ENCODE results near the gene RAB19.

Gene RAB19

GRCh38 chr7:140384894-140385545 lies 18.8 kb upstream of the RAB19 start:
- Histone ChIP-seq H3K9me3 (ENCODE audit: control insufficient read depth in 2 of 2, low read length in 2 of 2) (no peaks in the 10 kb centered on the region), H3K36me3 (ENCODE audit: control insufficient read depth in 2 of 2, insufficient read depth in 2 of 2, low read length in 2 of 2) (peaks cover 2 to 8% of the 10 kb centered on the region in 2 donors), H3K4me1 (ENCODE audit: control insufficient read depth, insufficient read depth, low read length) (no peaks in the 10 kb centered on the region), H3K27ac (ENCODE audit: low read length) (no peak overlapping the region), H3K4me3 (ENCODE audit: low read length in 2 of 2) (no peak overlapping the region), H3K27me3 (ENCODE audit: control insufficient read depth in 1 of 2, insufficient read depth in 2 of 2, low read length in 2 of 2) (no peaks in the 10 kb centered on the region), H3K9ac (ENCODE audit: low read length in 2 of 2) (no peak overlapping the region)

GRCh38 chr7:140389445-140389844 lies 14.4 kb upstream of the RAB19 start:
- no peaks in the 10 kb centered on the region for H3K27me3 ChIP-seq (ENCODE audit: control insufficient read depth in 1 of 2, insufficient read depth in 2 of 2, low read length in 2 of 2)
- H3K9ac ChIP-seq (ENCODE audit: low read length in 2 of 2): no peak overlapping the region
- no peak overlapping the region for H3K4me3 ChIP-seq (ENCODE audit: low read length in 2 of 2)
- no peaks in the 10 kb centered on the region for H3K9me3 ChIP-seq (ENCODE audit: control insufficient read depth in 2 of 2, low read length in 2 of 2)
- H3K36me3 ChIP-seq (ENCODE audit: control insufficient read depth in 2 of 2, insufficient read depth in 2 of 2, low read length in 2 of 2): no peaks in the 10 kb centered on the region
- H3K27ac ChIP-seq (ENCODE audit: low read length): no peak overlapping the region
- H3K4me1 ChIP-seq (ENCODE audit: control insufficient read depth, insufficient read depth, low read length): peaks cover 5% of the 10 kb centered on the region

GRCh38 chr7:140390034-140390433 lies 13.8 kb upstream of the RAB19 start:
- H3K4me1 ChIP-seq (ENCODE audit: control insufficient read depth, insufficient read depth, low read length): peaks cover 5% of the 10 kb centered on the region
- H3K4me3 ChIP-seq (ENCODE audit: low read length in 2 of 2): no peak overlapping the region
- no peak overlapping the region for H3K27ac ChIP-seq (ENCODE audit: low read length)
- no peaks in the 10 kb centered on the region for H3K9me3 ChIP-seq (ENCODE audit: control insufficient read depth in 2 of 2, low read length in 2 of 2)
- H3K9ac ChIP-seq (ENCODE audit: low read length in 2 of 2): no peak overlapping the region
- no peaks in the 10 kb centered on the region for H3K27me3 ChIP-seq (ENCODE audit: control insufficient read depth in 1 of 2, insufficient read depth in 2 of 2, low read length in 2 of 2)
- H3K36me3 ChIP-seq (ENCODE audit: control insufficient read depth in 2 of 2, insufficient read depth in 2 of 2, low read length in 2 of 2): no peaks in the 10 kb centered on the region

- H3K9ac ChIP-seq (ENCODE audit: low read length in 2 of 2): no peak overlapping the region
- no peak overlapping the region for H3K27ac ChIP-seq (ENCODE audit: low read length)
- H3K4me3 ChIP-seq (ENCODE audit: low read length in 2 of 2): no peak overlapping the region
- H3K27me3 ChIP-seq (ENCODE audit: control insufficient read depth in 1 of 2, insufficient read depth in 2 of 2, low read length in 2 of 2): no peaks in the 10 kb centered on the region
- no peaks in the 10 kb centered on the region for H3K36me3 ChIP-seq (ENCODE audit: control insufficient read depth in 2 of 2, insufficient read depth in 2 of 2, low read length in 2 of 2)
- no peaks in the 10 kb centered on the region for H3K9me3 ChIP-seq (ENCODE audit: control insufficient read depth in 2 of 2, low read length in 2 of 2)
- peaks cover 5% of the 10 kb centered on the region for H3K4me1 ChIP-seq (ENCODE audit: control insufficient read depth, insufficient read depth, low read length)
Measured at GRCh38 chr7:140390466-140391190, 13.2 kb upstream of the RAB19 start.

- no peaks in the 10 kb centered on the region for H3K27me3 ChIP-seq (ENCODE audit: control insufficient read depth in 1 of 2, insufficient read depth in 2 of 2, low read length in 2 of 2)
- no peak overlapping the region for H3K9ac ChIP-seq (ENCODE audit: low read length in 2 of 2)
- H3K27ac ChIP-seq (ENCODE audit: low read length): no peak overlapping the region
- H3K4me1 ChIP-seq (ENCODE audit: control insufficient read depth, insufficient read depth, low read length): peaks cover 5% of the 10 kb centered on the region
- H3K36me3 ChIP-seq (ENCODE audit: control insufficient read depth in 2 of 2, insufficient read depth in 2 of 2, low read length in 2 of 2): no peaks in the 10 kb centered on the region
- no peak overlapping the region for H3K4me3 ChIP-seq (ENCODE audit: low read length in 2 of 2)
- no peaks in the 10 kb centered on the region for H3K9me3 ChIP-seq (ENCODE audit: control insufficient read depth in 2 of 2, low read length in 2 of 2)
Measured at GRCh38 chr7:140391634-140392033, 12.2 kb upstream of the RAB19 start.

- Histone ChIP-seq H3K4me3 (ENCODE audit: low read length in 2 of 2) (no peak overlapping the region), H3K9me3 (ENCODE audit: control insufficient read depth in 2 of 2, low read length in 2 of 2) (no peaks in the 10 kb centered on the region), H3K4me1 (ENCODE audit: control insufficient read depth, insufficient read depth, low read length) (peaks cover 8% of the 10 kb centered on the region), H3K27ac (ENCODE audit: low read length) (no peak overlapping the region), H3K27me3 (ENCODE audit: control insufficient read depth in 1 of 2, insufficient read depth in 2 of 2, low read length in 2 of 2) (no peaks in the 10 kb centered on the region), H3K9ac (ENCODE audit: low read length in 2 of 2) (no peak overlapping the region), H3K36me3 (ENCODE audit: control insufficient read depth in 2 of 2, insufficient read depth in 2 of 2, low read length in 2 of 2) (no peaks in the 10 kb centered on the region)
Measured at GRCh38 chr7:140393756-140394306, 10.0 kb upstream of the RAB19 start.

- no peaks in the 10 kb centered on the region for H3K36me3 ChIP-seq (ENCODE audit: control insufficient read depth in 2 of 2, insufficient read depth in 2 of 2, low read length in 2 of 2)
Measured at GRCh38 chr7:140397784-140398750, 5.8 kb upstream of the RAB19 start, which contains the start of gene SLC37A3. Gene SLC37A3 (minus strand): TSS chr7:140398530. CDS start chr7:140382526, 16,004 bp downstream.

GRCh38 chr7:140398821-140399220 lies 5.0 kb upstream of the RAB19 start:
- Histone ChIP-seq H3K27ac (ENCODE audit: low read length) (no peak overlapping the region), H3K4me3 (ENCODE audit: low read length in 2 of 2) (peak overlapping the region; percentile 88 to 93)

More at GRCh38 chr7:140397784-140398750, 5.8 kb upstream of the RAB19 start, which contains the start of gene SLC37A3:
- Histone ChIP-seq H3K27me3 (ENCODE audit: control insufficient read depth in 1 of 2, insufficient read depth in 2 of 2, low read length in 2 of 2) (peaks cover 0 to 2% of the 10 kb centered on the region in 2 donors), H3K27ac (ENCODE audit: low read length) (peak within 1 kb of the TSS; percentile 58), H3K9me3 (ENCODE audit: control insufficient read depth in 2 of 2, low read length in 2 of 2) (no peaks in the 10 kb centered on the region), H3K4me3 (ENCODE audit: low read length in 2 of 2) (peak within 1 kb of the TSS; percentile 88 to 93), H3K4me1 (ENCODE audit: control insufficient read depth, insufficient read depth, low read length) (peaks cover 4% of the 10 kb centered on the region), H3K9ac (ENCODE audit: low read length in 2 of 2) (peak within 1 kb of the TSS; percentile 91 to 93)

GRCh38 chr7:140400381-140400780 lies 3.5 kb upstream of the RAB19 start:
- Histone ChIP-seq H3K9ac (ENCODE audit: low read length in 2 of 2) (no peak overlapping the region), H3K4me1 (ENCODE audit: control insufficient read depth, insufficient read depth, low read length) (peaks cover 11% of the 10 kb centered on the region), H3K9me3 (ENCODE audit: control insufficient read depth in 2 of 2, low read length in 2 of 2) (no peaks in the 10 kb centered on the region), H3K4me3 (ENCODE audit: low read length in 2 of 2) (no peak overlapping the region), H3K27me3 (ENCODE audit: control insufficient read depth in 1 of 2, insufficient read depth in 2 of 2, low read length in 2 of 2) (peaks cover 5 to 14% of the 10 kb centered on the region in 2 donors), H3K36me3 (ENCODE audit: control insufficient read depth in 2 of 2, insufficient read depth in 2 of 2, low read length in 2 of 2) (no peaks in the 10 kb centered on the region), H3K27ac (ENCODE audit: low read length) (no peak overlapping the region)

More at GRCh38 chr7:140398821-140399220, 5.0 kb upstream of the RAB19 start:
- H3K27me3 ChIP-seq (ENCODE audit: control insufficient read depth in 1 of 2, insufficient read depth in 2 of 2, low read length in 2 of 2): peaks cover 2 to 4% of the 10 kb centered on the region in 2 donors
- no peaks in the 10 kb centered on the region for H3K9me3 ChIP-seq (ENCODE audit: control insufficient read depth in 2 of 2, low read length in 2 of 2)
- no peak overlapping the region for H3K9ac ChIP-seq (ENCODE audit: low read length in 2 of 2)
- peaks cover 7% of the 10 kb centered on the region for H3K4me1 ChIP-seq (ENCODE audit: control insufficient read depth, insufficient read depth, low read length)
- H3K36me3 ChIP-seq (ENCODE audit: control insufficient read depth in 2 of 2, insufficient read depth in 2 of 2, low read length in 2 of 2): no peaks in the 10 kb centered on the region

GRCh38 chr7:140402178-140402835 lies 1.6 kb upstream of the RAB19 start:
- Histone ChIP-seq H3K27ac (ENCODE audit: low read length) (no peak overlapping the region), H3K9me3 (ENCODE audit: control insufficient read depth in 2 of 2, low read length in 2 of 2) (no peaks in the 10 kb centered on the region), H3K36me3 (ENCODE audit: control insufficient read depth in 2 of 2, insufficient read depth in 2 of 2, low read length in 2 of 2) (no peaks in the 10 kb centered on the region), H3K4me3 (ENCODE audit: low read length in 2 of 2) (no peak overlapping the region), H3K9ac (ENCODE audit: low read length in 2 of 2) (no peak overlapping the region), H3K27me3 (ENCODE audit: control insufficient read depth in 1 of 2, insufficient read depth in 2 of 2, low read length in 2 of 2) (peaks cover 5 to 14% of the 10 kb centered on the region in 2 donors), H3K4me1 (ENCODE audit: control insufficient read depth, insufficient read depth, low read length) (peaks cover 11% of the 10 kb centered on the region)
